ENCODE measurements around the gene CNTNAP5.

The CNTNAP5 gene

DNA sequence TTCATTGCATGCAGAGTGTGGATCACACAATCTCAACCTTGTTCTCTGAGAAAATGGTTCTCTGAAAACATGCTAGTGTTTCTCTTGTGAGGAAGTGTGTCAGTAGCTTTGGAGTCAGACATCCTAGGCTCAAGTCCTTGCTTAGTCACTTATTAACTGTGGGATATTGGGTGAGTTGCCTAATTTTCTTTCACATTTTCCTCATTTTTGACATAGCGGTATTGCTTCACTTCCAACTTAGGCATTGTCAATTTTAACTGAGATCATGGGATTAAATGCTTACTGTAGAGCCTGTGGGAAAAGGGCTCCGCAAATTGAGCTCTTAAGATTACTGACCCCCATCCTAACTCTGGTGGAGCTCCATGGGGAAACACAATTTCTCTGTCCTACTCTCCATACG lies 622.2 kb downstream of the CNTNAP5 start:
- no peaks in the 10 kb centered on the region for H3K4me1 ChIP-seq
- no peak overlapping the region for H3K4me2 ChIP-seq (ENCODE audit: low read length)
- no peak overlapping the region for H2AFZ ChIP-seq
- no peaks in the 10 kb centered on the region for H3K9me3 ChIP-seq (ENCODE audit: control insufficient read depth, low read length)
- H3K79me2 ChIP-seq = no peaks in the 10 kb centered on the region
- H3K36me3 ChIP-seq (ENCODE audit: control insufficient read depth, insufficient read depth, low read length) = no peaks in the 10 kb centered on the region
- no peak overlapping the region for H3K9ac ChIP-seq
- TF ChIP-seq, protein P1, sequence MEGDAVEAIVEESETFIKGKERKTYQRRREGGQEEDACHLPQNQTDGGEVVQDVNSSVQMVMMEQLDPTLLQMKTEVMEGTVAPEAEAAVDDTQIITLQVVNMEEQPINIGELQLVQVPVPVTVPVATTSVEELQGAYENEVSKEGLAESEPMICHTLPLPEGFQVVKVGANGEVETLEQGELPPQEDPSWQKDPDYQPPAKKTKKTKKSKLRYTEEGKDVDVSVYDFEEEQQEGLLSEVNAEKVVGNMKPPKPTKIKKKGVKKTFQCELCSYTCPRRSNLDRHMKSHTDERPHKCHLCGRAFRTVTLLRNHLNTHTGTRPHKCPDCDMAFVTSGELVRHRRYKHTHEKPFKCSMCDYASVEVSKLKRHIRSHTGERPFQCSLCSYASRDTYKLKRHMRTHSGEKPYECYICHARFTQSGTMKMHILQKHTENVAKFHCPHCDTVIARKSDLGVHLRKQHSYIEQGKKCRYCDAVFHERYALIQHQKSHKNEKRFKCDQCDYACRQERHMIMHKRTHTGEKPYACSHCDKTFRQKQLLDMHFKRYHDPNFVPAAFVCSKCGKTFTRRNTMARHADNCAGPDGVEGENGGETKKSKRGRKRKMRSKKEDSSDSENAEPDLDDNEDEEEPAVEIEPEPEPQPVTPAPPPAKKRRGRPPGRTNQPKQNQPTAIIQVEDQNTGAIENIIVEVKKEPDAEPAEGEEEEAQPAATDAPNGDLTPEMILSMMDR (IDR thresholded peaks at IDR 0.05) = no peak
- no peak overlapping the region for H3K4me3 ChIP-seq (ENCODE audit: low read depth, low read length)
- no peak overlapping the region for H3K27ac ChIP-seq
- no peaks in the 10 kb centered on the region for H3K27me3 ChIP-seq (ENCODE audit: control insufficient read depth, insufficient read depth, low read length)

- Histone ChIP-seq H3K36me3 (ENCODE audit: control insufficient read depth, insufficient read depth, low read length) (no peaks in the 10 kb centered on the region), H3K27me3 (ENCODE audit: control insufficient read depth, insufficient read depth, low read length) (no peaks in the 10 kb centered on the region), H3K4me3 (ENCODE audit: low read depth, low read length) (no peak overlapping the region), H3K27ac (no peak overlapping the region), H3K4me1 (no peaks in the 10 kb centered on the region), H3K9me3 (ENCODE audit: control insufficient read depth, low read length) (no peaks in the 10 kb centered on the region), H3K79me2 (no peaks in the 10 kb centered on the region), H2AFZ (no peak overlapping the region), H3K4me2 (ENCODE audit: low read length) (no peak overlapping the region), H3K9ac (no peak overlapping the region)
- TF ChIP-seq, protein P1 (IDR thresholded peaks at IDR 0.05) = no peak
Measured at GRCh38 chr2:124647663-124648062, 622.6 kb downstream of the CNTNAP5 start.

GRCh38 chr2:124649001-124649400 lies 623.9 kb downstream of the CNTNAP5 start:
- Histone ChIP-seq H3K36me3 (ENCODE audit: control insufficient read depth, insufficient read depth, low read length) (no peaks in the 10 kb centered on the region), H3K4me2 (ENCODE audit: low read length) (no peak overlapping the region)
- TF ChIP-seq, protein P1 (IDR thresholded peaks at IDR 0.05) = no peak

DNA sequence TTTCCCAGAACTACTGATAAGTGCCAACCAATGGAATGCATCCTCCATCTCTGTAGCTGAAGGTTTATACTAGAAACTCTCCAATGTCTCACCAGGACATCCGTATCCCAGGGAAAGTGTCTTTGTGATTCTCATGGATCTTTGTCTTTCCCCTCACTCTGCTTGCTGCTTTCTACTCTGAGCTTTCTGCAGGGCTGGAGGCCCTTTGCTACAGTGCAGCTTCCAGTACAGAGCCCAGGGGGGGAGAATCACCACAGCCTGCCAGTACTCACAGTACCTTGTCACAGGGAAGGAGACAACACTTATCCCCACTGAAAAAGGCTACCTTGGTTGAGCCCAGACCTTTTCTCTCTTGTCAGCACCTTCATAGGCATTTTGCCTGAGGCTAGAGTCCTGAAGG lies 627.0 kb downstream of the CNTNAP5 start:
- Histone ChIP-seq H3K9me3 (ENCODE audit: control insufficient read depth, low read length) (no peaks in the 10 kb centered on the region), H2AFZ (no peak overlapping the region), H3K9ac (no peak overlapping the region), H3K4me1 (no peaks in the 10 kb centered on the region), H3K4me2 (ENCODE audit: low read length) (no peak overlapping the region), H3K36me3 (ENCODE audit: control insufficient read depth, insufficient read depth, low read length) (no peaks in the 10 kb centered on the region), H3K27ac (no peak overlapping the region), H3K79me2 (no peaks in the 10 kb centered on the region), H3K27me3 (ENCODE audit: control insufficient read depth, insufficient read depth, low read length) (no peaks in the 10 kb centered on the region), H3K4me3 (ENCODE audit: low read depth, low read length) (no peak overlapping the region)
- TF ChIP-seq, protein P1 (IDR thresholded peaks at IDR 0.05) = no peak

More at GRCh38 chr2:124649001-124649400, 623.9 kb downstream of the CNTNAP5 start:
- no peaks in the 10 kb centered on the region for H3K4me1 ChIP-seq
- no peak overlapping the region for H3K9ac ChIP-seq
- H3K79me2 ChIP-seq = no peaks in the 10 kb centered on the region
- no peak overlapping the region for H3K4me3 ChIP-seq (ENCODE audit: low read depth, low read length)
- no peaks in the 10 kb centered on the region for H3K27me3 ChIP-seq (ENCODE audit: control insufficient read depth, insufficient read depth, low read length)
- H3K9me3 ChIP-seq (ENCODE audit: control insufficient read depth, low read length) = no peaks in the 10 kb centered on the region
- H2AFZ ChIP-seq = no peak overlapping the region
- H3K27ac ChIP-seq = no peak overlapping the region

DNA sequence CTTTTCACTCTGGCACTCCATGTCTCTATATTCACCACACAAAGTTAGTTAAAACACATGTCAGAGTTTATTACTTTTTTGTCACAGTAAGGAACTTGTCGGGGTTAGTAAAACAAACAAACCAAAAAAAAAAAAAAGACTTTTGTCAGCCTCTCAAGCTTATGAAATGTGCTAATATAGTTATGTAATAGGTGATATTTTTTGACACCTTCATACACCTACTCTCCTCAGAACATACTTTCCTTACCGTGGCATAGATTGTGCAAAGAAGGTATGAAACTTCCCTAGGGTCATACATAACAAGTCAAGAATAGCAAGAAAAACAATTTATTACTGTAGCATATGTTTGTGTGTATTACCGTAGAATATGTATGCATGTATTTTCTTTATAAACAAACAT lies 633.3 kb downstream of the CNTNAP5 start:
- Histone ChIP-seq H3K9ac (no peak overlapping the region), H3K27ac (no peak overlapping the region), H3K79me2 (no peaks in the 10 kb centered on the region), H3K36me3 (ENCODE audit: control insufficient read depth, insufficient read depth, low read length) (no peaks in the 10 kb centered on the region), H3K4me1 (no peaks in the 10 kb centered on the region), H3K9me3 (ENCODE audit: control insufficient read depth, low read length) (no peaks in the 10 kb centered on the region), H3K4me2 (ENCODE audit: low read length) (no peak overlapping the region), H3K27me3 (ENCODE audit: control insufficient read depth, insufficient read depth, low read length) (no peaks in the 10 kb centered on the region), H3K4me3 (ENCODE audit: low read depth, low read length) (no peak overlapping the region), H2AFZ (no peak overlapping the region)
- TF ChIP-seq, protein P1 (IDR thresholded peaks at IDR 0.05) = no peak
